ENCODE measurements around the gene ARHGEF5.
"Not testable (repeated sequence)": the region's sequence is repeated elsewhere in the genome, so short reads cannot be mapped to it uniquely, and the experiment has no call there.

The ARHGEF5 gene

DNA sequence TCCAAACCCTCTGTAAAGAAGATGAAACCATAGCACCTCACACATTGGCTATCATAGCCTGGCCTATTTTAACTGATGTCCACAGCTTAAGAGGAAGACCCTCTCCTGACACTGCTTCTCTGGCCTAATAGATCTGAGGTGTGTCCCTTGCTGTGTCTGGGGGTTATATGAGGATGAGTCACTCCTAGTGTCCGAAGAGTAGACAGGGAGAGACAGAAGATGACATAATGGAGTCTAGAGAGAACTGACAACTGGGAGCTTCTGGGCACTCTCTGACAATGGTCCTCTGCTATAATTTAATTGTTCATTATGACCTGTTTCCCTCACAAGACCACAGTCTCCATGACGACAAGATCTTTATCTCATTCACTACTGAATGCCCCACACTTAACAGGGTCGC lies 6.9 kb downstream of the ARHGEF5 start:
- not testable (repeated sequence) for H3K4me3 Mint-ChIP-seq; H3K27ac Mint-ChIP-seq; H3K9me3 Mint-ChIP-seq; H3K4me1 Mint-ChIP-seq (ENCODE audit: low read depth); H3K27me3 Mint-ChIP-seq; H3K36me3 Mint-ChIP-seq (ENCODE audit: low read depth)

DNA sequence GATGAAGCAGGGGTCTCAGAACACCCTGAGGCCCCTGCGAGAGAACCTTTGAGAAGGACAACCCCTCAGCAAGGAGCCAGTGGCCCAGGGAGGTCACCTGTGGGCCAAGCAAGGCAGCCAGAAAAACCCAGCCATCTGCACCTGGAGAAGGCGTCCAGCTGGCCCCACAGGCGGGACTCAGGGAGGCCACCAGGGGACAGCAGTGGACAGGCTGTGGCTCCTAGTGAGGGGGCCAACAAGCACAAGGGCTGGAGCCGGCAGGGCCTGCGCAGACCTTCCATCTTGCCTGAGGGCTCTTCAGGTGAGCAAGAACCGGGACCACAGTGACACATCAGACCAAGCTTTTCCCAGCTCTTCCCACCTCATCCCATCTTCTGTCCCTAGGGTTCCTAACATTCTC lies 10.3 kb downstream of the ARHGEF5 start:
- not testable (repeated sequence) for H3K4me1 Mint-ChIP-seq (ENCODE audit: low read depth); H3K9me3 Mint-ChIP-seq; H3K27me3 Mint-ChIP-seq; H3K27ac Mint-ChIP-seq; H3K4me3 Mint-ChIP-seq; H3K36me3 Mint-ChIP-seq (ENCODE audit: low read depth)

GRCh38 chr7:144367250-144367649 lies 12.0 kb downstream of the ARHGEF5 start:
- H3K9me3 Mint-ChIP-seq; H3K27me3 Mint-ChIP-seq; H3K27ac Mint-ChIP-seq; H3K4me3 Mint-ChIP-seq; H3K4me1 Mint-ChIP-seq (ENCODE audit: low read depth); H3K36me3 Mint-ChIP-seq (ENCODE audit: low read depth): not testable (repeated sequence)

- H3K27ac Mint-ChIP-seq; H3K4me1 Mint-ChIP-seq (ENCODE audit: low read depth); H3K27me3 Mint-ChIP-seq: not testable (repeated sequence)
These were observed 14.0 kb downstream of the ARHGEF5 start for GRCh38 chr7:144369221-144369620.

DNA sequence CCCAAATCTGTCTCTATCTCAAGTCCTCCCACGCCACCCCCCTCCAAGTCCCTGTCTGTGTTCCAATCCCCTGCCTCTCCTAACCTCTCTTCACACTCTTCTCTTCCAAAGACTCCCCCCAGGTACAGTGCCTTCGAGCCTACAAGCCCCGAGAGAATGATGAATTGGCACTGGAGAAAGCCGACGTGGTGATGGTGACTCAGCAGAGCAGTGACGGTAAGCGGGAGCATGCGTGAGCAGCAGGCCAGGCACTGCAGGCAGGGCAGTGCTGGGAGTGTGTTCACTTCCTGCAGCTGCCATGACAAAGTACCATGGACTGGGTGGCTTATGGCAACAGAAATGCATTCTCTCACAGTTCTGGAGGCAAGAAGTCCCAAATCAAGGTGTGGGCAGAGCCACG lies 23.4 kb downstream of the ARHGEF5 start:
- H3K4me1 Mint-ChIP-seq (ENCODE audit: low read depth), result no peaks in the 10 kb centered on the region
- no peaks in the 10 kb centered on the region for H3K27me3 Mint-ChIP-seq
- no peak overlapping the region for H3K27ac Mint-ChIP-seq

More at GRCh38 chr7:144369221-144369620, 14.0 kb downstream of the ARHGEF5 start:
- not testable (repeated sequence) for H3K36me3 Mint-ChIP-seq (ENCODE audit: low read depth); H3K4me3 Mint-ChIP-seq; H3K9me3 Mint-ChIP-seq

DNA sequence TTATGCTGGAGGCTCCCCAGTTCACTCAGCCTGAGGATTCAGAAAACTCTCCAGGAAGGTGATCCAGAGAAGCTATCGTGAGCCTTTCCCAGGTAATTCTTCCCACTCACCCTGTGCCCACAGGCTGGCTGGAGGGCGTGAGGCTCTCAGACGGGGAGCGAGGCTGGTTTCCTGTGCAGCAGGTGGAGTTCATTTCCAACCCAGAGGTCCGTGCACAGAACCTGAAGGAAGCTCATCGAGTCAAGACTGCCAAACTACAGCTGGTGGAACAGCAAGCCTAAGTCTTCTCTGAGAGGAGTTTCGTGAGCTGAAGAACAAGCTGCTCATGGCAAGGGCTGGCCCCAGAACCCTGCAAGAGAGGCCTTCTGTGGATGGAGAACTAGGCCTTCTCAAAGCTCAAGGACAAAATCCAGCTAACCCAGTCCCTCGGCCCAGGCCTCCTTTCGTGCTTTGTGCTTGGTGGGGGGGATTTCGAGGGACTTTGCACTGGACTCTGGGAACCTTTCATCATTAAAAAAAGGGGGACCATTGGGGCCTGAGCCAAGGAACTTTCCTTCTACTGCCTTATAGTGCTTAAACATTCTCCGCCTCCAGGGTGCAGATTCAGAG lies 24.7 kb downstream of the ARHGEF5 start:
- Mint-ChIP-seq H3K36me3 (ENCODE audit: low read depth) (peaks cover 14% of the 10 kb centered on the region), H3K4me3 (no peak overlapping the region), H3K4me1 (ENCODE audit: low read depth) (peaks cover 11% of the 10 kb centered on the region), H3K9me3 (no peaks in the 10 kb centered on the region), H3K27me3 (no peaks in the 10 kb centered on the region), H3K27ac (no peak overlapping the region)

More for the DNA sequence above, 23.4 kb downstream of the ARHGEF5 start:
- Mint-ChIP-seq H3K36me3 (ENCODE audit: low read depth) (peaks cover 14% of the 10 kb centered on the region), H3K4me3 (no peak overlapping the region), H3K9me3 (no peaks in the 10 kb centered on the region)

DNA sequence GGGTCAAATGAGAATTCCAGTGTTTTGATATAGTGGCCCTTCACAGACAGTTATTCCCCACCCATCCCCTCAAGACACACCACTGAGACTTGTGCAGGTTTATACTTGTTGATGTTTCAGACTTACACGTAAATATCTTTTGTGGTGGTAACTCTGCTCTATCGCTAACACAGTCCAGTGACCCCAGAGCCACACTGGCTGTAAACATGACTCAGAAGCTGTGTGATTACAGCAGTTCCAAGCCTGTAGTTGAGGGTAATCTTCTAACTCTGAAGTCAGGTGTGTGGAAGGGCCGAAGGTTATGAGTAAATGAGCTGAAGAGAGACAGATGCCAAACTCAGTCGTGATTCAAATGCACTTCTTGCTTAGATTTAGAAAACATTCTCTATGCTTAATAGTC lies 28.9 kb downstream of the ARHGEF5 start:
- Mint-ChIP-seq H3K27me3 (no peaks in the 10 kb centered on the region), H3K27ac (peak overlapping the region; percentile 82), H3K36me3 (ENCODE audit: low read depth) (peaks cover 6% of the 10 kb centered on the region), H3K9me3 (no peaks in the 10 kb centered on the region), H3K4me1 (ENCODE audit: low read depth) (peaks cover 26% of the 10 kb centered on the region), H3K4me3 (no peak overlapping the region)

DNA sequence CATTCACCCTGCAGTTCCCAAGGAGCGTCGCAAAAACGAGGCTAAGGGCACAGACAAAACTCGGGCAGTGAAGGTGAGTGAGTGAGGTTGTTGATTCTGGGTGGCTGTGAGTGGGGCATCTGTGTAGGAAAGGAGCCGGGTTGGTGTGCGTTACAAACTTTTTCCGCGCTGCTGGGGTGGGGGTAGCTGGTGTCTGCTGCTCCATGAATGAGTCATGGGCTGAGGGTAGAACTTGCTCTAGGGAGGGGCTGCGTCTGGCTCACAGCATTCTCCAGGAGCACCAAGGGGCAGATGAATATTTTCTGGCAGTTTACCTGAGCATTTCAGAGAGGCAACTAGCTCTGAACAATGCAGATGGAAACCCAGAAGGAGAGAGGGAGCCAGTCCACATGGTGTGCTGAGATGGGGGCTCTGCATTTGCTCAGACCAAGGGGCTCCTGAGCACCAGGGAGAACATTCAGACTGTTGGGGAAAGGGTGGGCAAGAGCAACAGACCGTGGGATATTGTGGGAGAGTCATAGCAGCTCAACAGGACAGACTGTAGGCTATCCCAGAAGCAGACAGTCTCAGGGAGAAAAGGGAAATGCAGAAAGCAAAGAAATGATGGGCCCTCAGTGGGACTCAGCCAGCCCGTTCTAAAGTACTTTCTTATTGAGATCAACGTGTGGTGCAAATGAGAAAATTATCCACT lies 29.5 kb downstream of the ARHGEF5 start:
- Mint-ChIP-seq H3K27ac (peak overlapping the region; percentile 82), H3K27me3 (no peaks in the 10 kb centered on the region), H3K4me1 (ENCODE audit: low read depth) (peaks cover 26% of the 10 kb centered on the region), H3K9me3 (no peaks in the 10 kb centered on the region), H3K36me3 (ENCODE audit: low read depth) (peaks cover 6% of the 10 kb centered on the region), H3K4me3 (no peak overlapping the region)

GRCh38 chr7:144386741-144387140 lies 31.5 kb downstream of the ARHGEF5 start:
- Mint-ChIP-seq H3K4me1 (ENCODE audit: low read depth) (peaks cover 27% of the 10 kb centered on the region), H3K27me3 (no peaks in the 10 kb centered on the region), H3K9me3 (no peaks in the 10 kb centered on the region), H3K36me3 (ENCODE audit: low read depth) (no peaks in the 10 kb centered on the region), H3K27ac (peak overlapping the region; percentile 19), H3K4me3 (no peak overlapping the region)

DNA sequence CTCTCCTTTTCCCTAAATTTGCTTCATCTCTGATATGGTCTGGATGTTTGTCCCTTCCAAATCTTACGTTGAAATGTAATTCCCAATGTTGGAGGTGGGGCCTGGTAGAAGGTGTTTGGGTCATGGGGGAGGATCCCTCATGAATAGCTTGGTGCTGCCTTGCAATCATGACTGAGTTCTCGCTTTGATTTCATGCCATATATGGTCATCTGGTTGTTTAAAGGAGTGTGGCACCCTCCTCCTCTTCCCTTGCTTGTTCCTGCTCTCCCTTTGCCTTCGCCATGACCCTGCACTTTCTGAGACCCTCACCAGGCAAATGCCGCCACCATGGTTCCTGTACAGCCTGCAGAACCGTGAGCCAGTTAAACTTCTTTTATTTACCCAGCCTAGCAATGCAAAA lies 33.7 kb downstream of the ARHGEF5 start:
- peaks cover 28% of the 10 kb centered on the region for H3K4me1 Mint-ChIP-seq (ENCODE audit: low read depth)
- no peak overlapping the region for H3K27ac Mint-ChIP-seq
- H3K27me3 Mint-ChIP-seq, result no peaks in the 10 kb centered on the region
- no peaks in the 10 kb centered on the region for H3K9me3 Mint-ChIP-seq
- no peak overlapping the region for H3K4me3 Mint-ChIP-seq
- no peaks in the 10 kb centered on the region for H3K36me3 Mint-ChIP-seq (ENCODE audit: low read depth)

DNA sequence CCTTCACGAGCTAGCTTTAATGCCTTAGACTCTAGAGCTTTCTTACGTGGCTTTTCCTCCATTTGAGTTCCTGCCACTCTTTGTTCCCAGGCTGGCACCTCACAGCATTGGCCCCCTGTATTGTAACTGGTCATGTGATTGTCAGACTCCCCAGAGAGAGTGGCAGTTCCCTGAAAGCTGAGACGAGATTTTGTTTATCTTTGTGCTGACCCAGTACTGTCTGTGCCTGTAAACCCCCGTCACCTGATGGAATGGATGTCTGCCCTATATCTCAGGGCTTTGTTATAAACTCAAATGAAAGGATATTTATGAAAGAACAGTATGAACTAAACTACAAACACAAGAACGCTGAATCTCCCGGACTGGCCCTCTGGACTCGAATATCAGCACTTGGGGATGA lies 35.3 kb downstream of the ARHGEF5 start:
- H3K36me3 Mint-ChIP-seq (ENCODE audit: low read depth), result no peaks in the 10 kb centered on the region
- no peak overlapping the region for H3K4me3 Mint-ChIP-seq
- H3K9me3 Mint-ChIP-seq, result no peaks in the 10 kb centered on the region
- peaks cover 13% of the 10 kb centered on the region for H3K4me1 Mint-ChIP-seq (ENCODE audit: low read depth)
- no peaks in the 10 kb centered on the region for H3K27me3 Mint-ChIP-seq
- no peak overlapping the region for H3K27ac Mint-ChIP-seq

DNA sequence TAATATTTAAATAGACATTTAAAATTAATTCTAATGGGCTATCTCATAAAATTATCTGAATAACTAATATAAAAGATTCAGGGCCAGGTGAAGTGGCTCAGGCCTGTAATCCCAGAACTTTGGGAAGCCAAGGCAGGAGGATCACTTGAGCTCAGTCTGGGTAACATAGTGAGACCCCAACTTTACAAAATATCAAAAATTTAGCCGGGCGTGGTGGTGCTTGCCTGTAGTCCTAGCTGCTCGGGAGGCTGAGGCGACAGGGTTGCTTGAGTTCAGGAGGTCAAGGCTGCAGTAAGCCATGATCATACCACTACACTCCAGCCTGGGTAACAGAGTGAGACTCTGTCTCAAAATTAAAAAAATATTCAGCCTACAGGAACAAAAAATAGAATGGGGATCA lies 35.8 kb downstream of the ARHGEF5 start:
- no peaks in the 10 kb centered on the region for H3K36me3 Mint-ChIP-seq (ENCODE audit: low read depth)
- H3K9me3 Mint-ChIP-seq, result no peaks in the 10 kb centered on the region
- H3K27ac Mint-ChIP-seq, result no peak overlapping the region
- H3K4me3 Mint-ChIP-seq, result no peak overlapping the region
- H3K27me3 Mint-ChIP-seq, result no peaks in the 10 kb centered on the region
- H3K4me1 Mint-ChIP-seq (ENCODE audit: low read depth), result peaks cover 13% of the 10 kb centered on the region

DNA sequence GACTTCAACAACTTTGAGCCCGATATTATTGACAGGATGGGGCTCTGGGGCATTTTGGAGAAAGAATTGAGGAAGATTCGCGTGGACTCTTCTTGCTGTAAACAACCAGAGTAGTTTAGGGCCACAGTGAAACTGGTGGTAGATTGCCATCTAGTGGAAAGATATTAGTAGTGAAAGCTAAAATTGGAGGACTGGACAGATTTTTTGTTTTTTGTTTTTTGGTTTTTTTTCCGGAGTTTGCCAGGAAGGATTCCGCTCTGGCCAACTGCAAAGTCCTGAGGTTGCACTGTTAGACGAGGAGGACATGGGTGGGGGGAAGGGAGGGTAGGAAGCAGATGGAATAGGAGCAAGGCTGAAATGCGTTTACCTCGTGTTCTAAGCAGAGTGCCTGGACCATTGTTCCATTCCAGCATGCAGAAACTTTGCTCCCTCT lies 36.6 kb downstream of the ARHGEF5 start:
- Mint-ChIP-seq H3K27me3 (no peaks in the 10 kb centered on the region), H3K4me3 (peak overlapping the region; percentile 6), H3K27ac (no peak overlapping the region), H3K4me1 (ENCODE audit: low read depth) (peaks cover 7% of the 10 kb centered on the region), H3K36me3 (ENCODE audit: low read depth) (no peaks in the 10 kb centered on the region), H3K9me3 (no peaks in the 10 kb centered on the region)

DNA sequence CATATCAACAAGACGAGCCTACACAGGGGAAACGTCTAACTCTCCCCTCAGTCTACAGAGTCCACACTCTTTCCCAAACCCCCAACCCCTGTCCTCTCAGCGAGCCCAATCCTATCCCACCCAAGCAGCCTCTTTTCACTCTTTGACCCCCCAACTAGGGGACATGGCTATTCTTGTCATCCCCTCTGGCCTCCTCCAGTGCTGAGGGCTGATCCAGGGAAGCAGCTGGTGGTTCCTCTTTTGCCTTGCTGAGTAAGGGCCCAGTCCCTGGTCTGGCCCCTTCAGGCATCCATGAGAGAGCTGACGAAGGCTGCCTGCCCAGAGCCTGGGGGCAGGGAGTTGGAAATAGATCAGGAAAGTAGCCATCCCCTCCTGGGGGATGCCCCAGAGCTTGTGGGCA lies 41.9 kb downstream of the ARHGEF5 start:
- Mint-ChIP-seq H3K36me3 (ENCODE audit: low read depth) (no peaks in the 10 kb centered on the region), H3K27ac (no peak overlapping the region), H3K27me3 (no peaks in the 10 kb centered on the region), H3K4me1 (ENCODE audit: low read depth) (no peaks in the 10 kb centered on the region), H3K9me3 (no peaks in the 10 kb centered on the region), H3K4me3 (no peak overlapping the region)

DNA sequence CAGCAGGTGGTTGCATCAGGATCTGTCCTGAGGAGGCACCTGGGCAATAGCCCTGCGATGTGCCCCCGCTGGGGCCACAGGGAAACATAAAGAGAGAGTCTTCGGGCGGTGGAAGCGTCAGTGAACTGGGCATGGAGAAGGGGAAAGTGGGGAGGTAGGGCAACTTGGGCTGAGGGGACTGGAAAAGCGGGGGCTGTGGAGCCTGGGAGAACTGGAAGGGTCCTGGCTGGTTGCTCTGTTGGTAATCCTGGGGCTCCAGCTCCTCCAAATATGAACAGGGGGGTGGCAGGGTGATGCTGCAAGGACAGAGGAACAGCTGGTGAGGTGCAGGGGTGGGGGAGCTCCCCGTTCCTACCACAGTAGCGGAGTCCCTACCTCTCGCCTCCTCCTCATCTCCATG lies 43.1 kb downstream of the ARHGEF5 start:
- Mint-ChIP-seq H3K27ac (no peak overlapping the region), H3K9me3 (no peaks in the 10 kb centered on the region), H3K4me3 (no peak overlapping the region), H3K27me3 (no peaks in the 10 kb centered on the region), H3K36me3 (ENCODE audit: low read depth) (no peaks in the 10 kb centered on the region), H3K4me1 (ENCODE audit: low read depth) (no peaks in the 10 kb centered on the region)

DNA sequence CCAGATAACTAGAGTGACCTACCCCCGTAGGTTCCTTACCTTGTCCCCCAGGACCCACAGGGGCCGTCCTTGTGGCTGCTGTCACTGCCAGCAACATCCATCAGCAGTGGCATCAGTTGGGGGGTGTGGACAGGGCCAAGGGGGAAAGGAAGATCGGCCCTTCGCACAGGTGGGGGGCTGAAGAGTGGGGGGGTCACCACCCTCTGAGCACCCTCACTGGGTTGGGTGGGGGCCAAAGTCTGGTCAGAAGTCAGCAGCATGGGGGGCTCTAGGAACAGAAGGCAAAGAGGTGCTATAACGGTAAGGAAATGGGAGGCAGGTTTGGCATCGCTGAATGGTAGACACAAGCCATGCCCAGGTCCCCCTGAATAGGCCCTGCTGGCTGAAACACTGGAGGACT lies 43.7 kb downstream of the ARHGEF5 start:
- H3K27ac Mint-ChIP-seq, result no peak overlapping the region
- H3K36me3 Mint-ChIP-seq (ENCODE audit: low read depth), result no peaks in the 10 kb centered on the region
- no peaks in the 10 kb centered on the region for H3K9me3 Mint-ChIP-seq
- no peaks in the 10 kb centered on the region for H3K27me3 Mint-ChIP-seq
- H3K4me3 Mint-ChIP-seq, result no peak overlapping the region
- no peaks in the 10 kb centered on the region for H3K4me1 Mint-ChIP-seq (ENCODE audit: low read depth)
